ENCODE results near the gene LDHAL6A.
"Not testable (repeated sequence)": the region's sequence is repeated elsewhere in the genome, so short reads cannot be mapped to it uniquely, and the experiment has no call there.

The LDHAL6A gene

GRCh38 chr11:18455686-18456372 is at the start of gene LDHAL6A:
Gene LDHAL6A (plus strand): TSS chr11:18455856. CDS start chr11:18456681, 825 bp downstream.
- H3K27ac ChIP-seq (ENCODE audit: low read depth, low read length, poor library complexity, severe bottlenecking) = no peak within 1 kb of the TSS
- H3K36me3 ChIP-seq (ENCODE audit: insufficient read depth, low read length) = no peaks in the 10 kb centered on the region
- H3K79me2 ChIP-seq (ENCODE audit: insufficient read depth, low read length) = no peaks in the 10 kb centered on the region
- no peak for TF ChIP-seq CTCF (IDR thresholded peaks at IDR 0.05; ENCODE audit: low read length)
- no peak for TF ChIP-seq EZH2 (IDR thresholded peaks at IDR 0.05; ENCODE audit: borderline replicate concordance, low read length)
- H3K9me2 ChIP-seq (ENCODE audit: low read depth, low read length) = no peaks in the 10 kb centered on the region
- no peak within 1 kb of the TSS for H3K9ac ChIP-seq (ENCODE audit: low read length)
- H3F3A ChIP-seq (ENCODE audit: insufficient read depth, low read length) = no peaks in the 10 kb centered on the region
- H3K27me3 ChIP-seq (ENCODE audit: insufficient read depth, low read length) = no peaks in the 10 kb centered on the region
- no peaks in the 10 kb centered on the region for H4K20me1 ChIP-seq (ENCODE audit: insufficient read depth, low read length)
- no peaks in the 10 kb centered on the region for H3K9me3 ChIP-seq (ENCODE audit: low read length)
- H3K4me2 ChIP-seq (ENCODE audit: low read length) = no peak within 1 kb of the TSS
- no peaks in the 10 kb centered on the region for H3K4me1 ChIP-seq (ENCODE audit: insufficient read depth, low read length, severe bottlenecking)
- no peak within 1 kb of the TSS for H2AFZ ChIP-seq (ENCODE audit: low read length)
- H3K4me3 ChIP-seq (ENCODE audit: low read depth, low read length, poor library complexity, severe bottlenecking) = no peak within 1 kb of the TSS

GRCh38 chr11:18407400-18407799 is 48.3 kb upstream of the LDHAL6A start:
- H3K4me3 ChIP-seq (ENCODE audit: low read depth, low read length, poor library complexity, severe bottlenecking); H3K9ac ChIP-seq (ENCODE audit: low read length); H3K9me3 ChIP-seq (ENCODE audit: low read length); H2AFZ ChIP-seq (ENCODE audit: low read length); H3K27ac ChIP-seq (ENCODE audit: low read depth, low read length, poor library complexity, severe bottlenecking); H3K79me2 ChIP-seq (ENCODE audit: insufficient read depth, low read length); H4K20me1 ChIP-seq (ENCODE audit: insufficient read depth, low read length); H3K27me3 ChIP-seq (ENCODE audit: insufficient read depth, low read length); H3K4me2 ChIP-seq (ENCODE audit: low read length); H3K4me1 ChIP-seq (ENCODE audit: insufficient read depth, low read length, severe bottlenecking); H3K9me2 ChIP-seq (ENCODE audit: low read depth, low read length): not testable (repeated sequence)
- H3K36me3 ChIP-seq (ENCODE audit: insufficient read depth, low read length) = peaks cover 62% of the 10 kb centered on the region
- peaks cover 12% of the 10 kb centered on the region for H3F3A ChIP-seq (ENCODE audit: insufficient read depth, low read length)

DNA sequence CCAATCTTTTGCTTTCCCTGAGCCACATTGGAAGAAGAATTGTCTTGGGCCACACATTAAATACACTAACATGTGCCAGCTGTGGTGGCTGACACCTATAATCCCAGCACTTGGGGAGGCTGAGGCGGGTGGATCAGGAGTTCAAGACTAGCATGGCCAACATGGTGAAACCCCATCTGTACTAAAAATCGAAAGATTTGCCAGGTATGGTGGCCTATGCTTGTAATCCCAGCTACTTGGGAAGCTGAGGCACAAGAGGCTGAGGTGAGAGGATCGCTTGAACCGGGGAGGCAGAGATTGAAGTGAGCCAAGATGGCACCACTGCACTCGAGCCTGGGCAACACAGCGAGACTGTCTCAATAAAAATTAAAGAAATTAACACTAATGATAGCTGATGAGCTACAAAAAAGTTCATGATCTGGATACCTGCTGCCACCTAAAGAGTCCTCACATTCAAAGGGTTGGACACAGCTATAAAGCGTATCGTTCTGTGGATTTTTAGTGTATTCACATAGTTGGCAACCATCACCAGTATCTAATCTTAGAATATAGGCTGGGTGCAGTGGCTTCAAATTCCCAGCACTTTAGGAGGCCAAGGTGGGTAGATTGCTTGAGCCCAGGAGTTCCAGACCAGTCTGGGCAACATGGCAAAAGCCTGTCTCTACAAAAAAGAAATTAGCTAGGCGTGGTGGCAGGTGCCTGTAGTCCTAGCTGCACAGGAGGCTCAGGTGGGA is 46.9 kb upstream of the LDHAL6A start:
- H3K9me3 ChIP-seq (ENCODE audit: low read length) = no peaks in the 10 kb centered on the region
- H2AFZ ChIP-seq (ENCODE audit: low read length) = no peak overlapping the region
- H3K4me2 ChIP-seq (ENCODE audit: low read length) = no peak overlapping the region
- peaks cover 8% of the 10 kb centered on the region; the same call in 1 of the 2 replicates for H3F3A ChIP-seq (ENCODE audit: insufficient read depth, low read length)
- H4K20me1 ChIP-seq (ENCODE audit: insufficient read depth, low read length) = no peaks in the 10 kb centered on the region
- H3K9ac ChIP-seq (ENCODE audit: low read length) = no peak overlapping the region
- no peak overlapping the region for H3K27ac ChIP-seq (ENCODE audit: low read depth, low read length, poor library complexity, severe bottlenecking)
- H3K79me2 ChIP-seq (ENCODE audit: insufficient read depth, low read length) = no peaks in the 10 kb centered on the region
- peaks cover 49% of the 10 kb centered on the region for H3K36me3 ChIP-seq (ENCODE audit: insufficient read depth, low read length)
- H3K4me3 ChIP-seq (ENCODE audit: low read depth, low read length, poor library complexity, severe bottlenecking) = no peak overlapping the region
- H3K4me1 ChIP-seq (ENCODE audit: insufficient read depth, low read length, severe bottlenecking) = no peaks in the 10 kb centered on the region
- H3K9me2 ChIP-seq (ENCODE audit: low read depth, low read length) = no peaks in the 10 kb centered on the region
- TF ChIP-seq CTCF (IDR thresholded peaks at IDR 0.05; ENCODE audit: low read length) (no peak), EZH2 (IDR thresholded peaks at IDR 0.05; ENCODE audit: borderline replicate concordance, low read length) (no peak)
- H3K27me3 ChIP-seq (ENCODE audit: insufficient read depth, low read length) = no peaks in the 10 kb centered on the region

All from OCI-LY1 (cell line).